HG03175 (cell line): ENCODE measurements around the gene MSI2.
"Not testable (repeated sequence)": the region's sequence is repeated elsewhere in the genome, so short reads cannot be mapped to it uniquely, and the experiment has no call there.

Experiments
- ATAC-seq: cut with Tn5 transposase; IDR thresholded peaks from one replicate; pipeline ENCODE4 v1.9.1; 2021; ENCODE audit warnings: mild to moderate bottlenecking, moderate library complexity; ENCODE audit not compliant: unreplicated experiment

MSI2 gene

DNA sequence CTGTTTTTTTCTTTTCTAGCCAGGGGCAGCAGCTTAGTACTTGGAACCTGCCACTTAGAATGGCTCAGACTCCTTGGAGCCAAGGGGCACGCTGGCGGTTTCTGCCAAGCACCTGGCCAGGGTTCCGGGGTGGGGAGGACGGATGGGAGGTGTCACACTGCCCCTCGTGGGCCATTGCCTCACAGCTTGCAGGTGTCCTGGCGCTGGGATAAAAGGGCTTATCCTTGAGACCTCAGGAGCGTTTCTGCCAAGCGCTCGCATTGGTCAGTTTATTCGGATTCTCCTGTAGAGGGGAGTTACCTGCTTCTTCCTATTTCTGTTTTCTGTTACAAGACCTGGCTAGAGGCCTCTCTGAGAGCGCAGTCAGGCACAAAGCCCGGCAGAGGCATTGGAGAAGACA lies 234.6 kb downstream of the MSI2 start:
- no peak for ATAC-seq

DNA sequence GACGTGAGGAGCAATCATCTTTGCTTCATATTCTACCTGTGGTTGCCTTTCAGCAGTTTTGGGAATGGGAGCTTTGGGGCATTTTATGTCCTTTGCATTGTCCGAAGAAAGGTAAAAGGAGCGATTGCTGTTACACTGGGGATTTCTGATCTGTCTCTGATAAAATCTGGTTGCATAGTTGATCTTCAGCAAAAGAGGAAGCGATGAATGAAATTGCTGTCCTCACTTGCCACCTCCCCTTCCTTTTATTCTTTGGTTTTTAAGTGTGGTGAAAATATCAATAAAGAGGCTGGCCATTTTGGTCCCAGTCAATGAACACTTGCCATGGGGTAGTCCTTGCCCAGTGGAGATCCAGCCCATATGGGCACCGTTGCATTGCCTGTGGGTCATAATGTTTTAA lies 236.8 kb downstream of the MSI2 start:
- no peak for ATAC-seq

DNA sequence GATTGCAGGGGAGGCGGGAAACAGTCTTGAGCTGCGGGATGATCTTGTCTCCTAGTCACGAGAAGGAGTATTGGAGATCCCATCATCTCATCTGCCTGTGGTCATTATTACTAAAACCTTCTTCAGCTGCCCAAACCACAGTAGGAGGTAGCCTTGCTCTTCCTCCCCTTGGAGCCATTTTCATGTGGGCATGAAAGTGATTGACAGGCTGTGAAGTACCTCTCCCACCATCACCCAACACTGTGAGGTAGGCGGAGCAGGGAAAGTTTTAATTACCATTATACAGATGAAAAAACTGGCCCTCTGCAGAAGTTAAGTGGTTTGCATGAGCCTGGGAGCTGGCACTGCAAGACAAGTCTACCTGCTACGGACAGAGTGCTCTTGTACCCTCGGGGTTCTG lies 237.3 kb downstream of the MSI2 start:
- no peak for ATAC-seq

DNA sequence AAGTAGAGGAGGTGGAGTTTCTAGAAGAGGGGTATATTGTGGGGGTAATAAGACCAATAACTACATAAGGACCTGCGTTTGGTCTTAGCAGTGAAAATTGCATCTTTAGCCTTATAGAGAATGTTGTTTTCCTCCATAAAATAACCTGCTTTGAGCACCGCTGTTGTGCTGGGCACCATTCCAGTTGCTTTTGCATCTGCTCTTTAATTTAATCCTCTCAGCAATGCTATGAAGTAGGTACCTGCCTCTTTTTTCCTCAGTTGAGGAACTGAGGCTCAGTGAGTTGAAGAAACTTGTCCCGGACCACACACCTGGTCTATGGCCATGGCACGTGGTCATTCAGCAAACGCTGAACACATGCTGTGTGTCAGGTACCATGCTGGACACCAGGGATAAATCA lies 238.1 kb downstream of the MSI2 start:
- no peak for ATAC-seq

DNA sequence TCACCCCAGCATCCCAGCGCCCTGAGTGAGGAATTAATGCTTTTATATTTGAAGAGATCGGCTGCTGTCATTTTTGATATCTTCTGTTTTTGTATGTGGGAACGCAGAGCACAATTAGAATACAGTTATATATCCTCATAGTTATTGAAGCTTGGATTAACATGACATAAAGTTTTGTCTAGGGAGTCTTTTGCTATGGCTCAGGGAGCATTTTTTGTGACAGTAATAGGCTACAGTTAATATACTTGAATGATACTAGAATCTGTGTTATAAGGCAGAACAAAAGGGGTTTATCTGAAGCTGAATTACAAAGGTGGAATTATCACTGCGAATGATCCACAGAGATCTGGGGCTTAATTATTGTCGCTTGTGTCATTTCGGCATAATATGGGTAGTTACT lies 239.4 kb downstream of the MSI2 start:
- no peak for ATAC-seq

DNA sequence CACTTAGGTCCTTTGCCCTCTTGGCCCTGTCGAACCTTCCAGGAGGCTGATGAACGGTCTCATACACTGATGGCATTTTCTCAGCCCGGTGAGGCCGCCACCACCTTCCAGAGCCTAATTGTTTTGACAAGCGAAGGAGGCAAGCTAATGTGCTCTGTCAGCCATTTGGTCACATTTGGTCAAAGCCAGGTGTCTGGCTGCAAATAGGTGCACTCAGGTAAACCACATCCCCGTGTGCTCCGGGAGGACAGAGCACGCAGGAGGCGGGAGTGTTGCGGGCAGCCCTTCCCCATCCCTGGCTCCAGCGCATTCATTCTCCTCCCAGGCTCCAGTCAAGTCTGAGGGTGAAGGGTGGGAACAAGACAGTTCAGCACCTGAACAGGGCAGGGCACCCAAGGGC lies 240.1 kb downstream of the MSI2 start:
- no peak for ATAC-seq

DNA sequence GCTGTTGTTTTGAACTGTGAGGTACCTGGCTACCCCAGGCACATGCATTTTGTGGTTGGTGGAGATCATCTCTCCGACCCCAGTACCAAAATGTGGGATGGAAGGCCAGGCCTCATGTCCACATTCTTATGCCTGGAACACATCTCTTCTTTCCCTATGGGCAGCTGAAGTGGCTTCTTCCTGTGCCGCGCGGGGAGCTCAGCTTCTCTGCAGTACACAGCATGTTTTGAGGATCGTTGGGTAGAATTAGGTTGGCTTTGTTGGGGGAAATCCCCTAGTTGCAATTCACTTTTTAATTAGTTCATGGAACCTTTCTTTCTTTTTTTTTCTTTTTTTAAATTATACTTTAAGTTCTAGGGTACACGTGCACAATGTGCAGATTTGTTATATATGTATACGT lies 242.1 kb downstream of the MSI2 start:
- no peak for ATAC-seq

DNA sequence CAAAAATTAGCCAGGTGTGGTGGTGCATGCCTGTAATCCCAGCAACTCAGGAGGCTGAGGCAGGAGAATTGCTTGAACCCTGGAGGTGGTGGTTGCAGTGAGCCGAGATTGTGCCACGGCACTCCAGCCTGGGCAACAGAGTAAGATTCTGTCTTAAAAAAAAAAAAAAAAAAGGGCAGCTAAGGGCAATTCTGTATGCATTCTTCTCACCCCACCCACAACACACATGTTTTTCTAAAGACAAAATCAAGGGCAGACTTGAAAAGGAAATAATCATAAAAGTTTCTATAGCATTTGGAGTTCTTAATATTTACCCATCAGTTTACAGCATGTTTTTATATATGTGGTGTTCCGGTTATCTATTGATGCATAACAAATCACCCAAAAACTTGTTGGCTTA lies 242.9 kb downstream of the MSI2 start:
- not testable (repeated sequence) for ATAC-seq

DNA sequence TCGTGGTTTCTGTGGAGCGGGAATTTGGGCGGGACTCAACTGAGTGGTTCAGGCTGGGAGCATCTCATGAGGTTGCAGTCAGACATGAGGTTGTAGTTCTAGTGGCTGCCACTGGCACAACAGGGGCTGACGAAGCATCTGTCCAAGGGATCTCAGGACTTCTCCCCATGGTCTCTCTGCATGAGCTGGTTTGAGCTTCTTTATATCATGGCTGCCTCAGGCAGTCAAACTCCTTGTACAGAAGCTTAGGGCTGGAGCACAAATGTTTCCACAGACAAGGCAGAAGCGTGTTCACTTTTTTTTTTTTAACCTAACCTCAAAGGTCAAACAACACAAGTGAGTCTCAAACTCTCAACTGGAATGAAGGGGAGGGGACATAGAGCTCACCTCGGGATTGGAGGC lies 243.3 kb downstream of the MSI2 start:
- no peak for ATAC-seq

DNA sequence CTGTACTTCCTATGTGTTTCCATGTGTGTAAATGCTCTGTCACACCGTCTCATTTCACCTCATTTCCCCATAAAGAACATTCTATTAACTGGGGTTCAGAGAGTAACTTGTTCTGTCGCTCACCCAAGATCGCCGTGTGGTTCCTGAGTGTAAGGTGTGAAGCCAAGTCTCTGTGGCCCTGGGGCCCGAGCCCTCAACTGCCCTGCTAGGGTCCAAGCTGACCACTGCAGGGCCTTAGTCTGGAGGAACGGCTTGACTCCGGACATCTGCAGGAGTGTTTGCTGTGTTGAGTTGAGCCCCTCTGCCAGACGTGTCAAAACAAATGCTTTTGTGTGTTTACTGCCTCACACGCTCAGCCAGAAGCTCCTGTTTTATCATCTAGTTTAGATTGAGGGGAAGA lies 244.7 kb downstream of the MSI2 start:
- no peak for ATAC-seq

DNA sequence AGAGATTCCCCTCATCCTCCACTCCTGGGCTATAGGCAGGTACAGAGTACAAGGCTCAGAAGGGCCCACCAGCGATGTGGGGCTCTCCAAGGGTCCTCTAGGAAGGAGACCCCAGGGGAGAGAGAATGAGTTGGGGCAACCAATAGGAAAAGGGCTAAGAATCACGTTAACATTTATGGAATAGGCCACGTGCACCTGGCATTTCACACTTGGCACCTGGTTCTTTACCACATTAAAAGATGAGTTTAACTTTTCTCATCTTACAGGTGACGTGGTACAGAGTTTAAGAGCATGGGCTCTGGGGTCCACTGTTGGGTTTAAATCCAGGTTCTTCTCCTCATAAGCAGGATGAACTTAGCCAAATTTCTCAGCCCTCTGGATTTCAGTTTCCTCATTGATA lies 245.7 kb downstream of the MSI2 start:
- no peak for ATAC-seq

DNA sequence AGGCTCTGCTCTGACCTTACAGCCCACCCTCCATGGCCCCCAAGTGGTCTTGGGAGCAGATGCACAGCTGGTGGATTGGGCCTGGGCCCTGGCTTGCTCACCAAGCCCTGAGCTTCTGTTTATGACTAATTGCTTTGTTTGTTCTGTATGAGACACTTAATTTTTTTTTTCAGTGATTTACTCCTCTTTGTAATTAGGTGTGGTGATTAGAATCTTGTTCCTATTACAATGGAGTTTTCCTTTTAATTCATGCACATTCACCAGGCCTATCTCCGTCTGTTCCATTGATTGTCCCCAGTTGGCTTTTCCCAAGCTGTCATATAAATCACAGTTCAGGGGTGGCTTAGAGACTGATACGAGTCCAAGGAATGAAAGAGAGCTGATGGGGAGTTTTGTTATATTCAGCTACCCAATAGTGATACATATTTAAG lies 246.5 kb downstream of the MSI2 start:
- no peak for ATAC-seq

DNA sequence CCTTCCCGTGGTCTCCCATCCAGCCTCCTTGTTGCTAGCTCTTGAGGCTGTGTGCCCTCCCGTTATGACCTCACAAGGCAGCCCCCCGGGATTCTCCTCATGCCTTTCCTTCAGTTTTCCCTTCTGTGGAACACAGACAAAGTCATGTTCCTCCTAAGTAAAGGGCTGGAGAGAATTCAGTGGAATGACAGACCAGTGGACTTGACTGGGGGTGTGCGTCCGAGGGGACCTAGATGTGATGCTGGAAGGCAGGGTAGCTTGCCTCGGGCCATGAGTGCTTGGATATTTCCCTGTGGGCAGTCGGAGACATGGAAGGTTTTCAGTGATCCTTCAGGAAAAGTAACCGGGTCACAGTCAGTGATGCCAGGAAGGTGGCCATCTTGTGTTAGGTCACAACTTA lies 247.9 kb downstream of the MSI2 start:
- ATAC-seq: no peak

DNA sequence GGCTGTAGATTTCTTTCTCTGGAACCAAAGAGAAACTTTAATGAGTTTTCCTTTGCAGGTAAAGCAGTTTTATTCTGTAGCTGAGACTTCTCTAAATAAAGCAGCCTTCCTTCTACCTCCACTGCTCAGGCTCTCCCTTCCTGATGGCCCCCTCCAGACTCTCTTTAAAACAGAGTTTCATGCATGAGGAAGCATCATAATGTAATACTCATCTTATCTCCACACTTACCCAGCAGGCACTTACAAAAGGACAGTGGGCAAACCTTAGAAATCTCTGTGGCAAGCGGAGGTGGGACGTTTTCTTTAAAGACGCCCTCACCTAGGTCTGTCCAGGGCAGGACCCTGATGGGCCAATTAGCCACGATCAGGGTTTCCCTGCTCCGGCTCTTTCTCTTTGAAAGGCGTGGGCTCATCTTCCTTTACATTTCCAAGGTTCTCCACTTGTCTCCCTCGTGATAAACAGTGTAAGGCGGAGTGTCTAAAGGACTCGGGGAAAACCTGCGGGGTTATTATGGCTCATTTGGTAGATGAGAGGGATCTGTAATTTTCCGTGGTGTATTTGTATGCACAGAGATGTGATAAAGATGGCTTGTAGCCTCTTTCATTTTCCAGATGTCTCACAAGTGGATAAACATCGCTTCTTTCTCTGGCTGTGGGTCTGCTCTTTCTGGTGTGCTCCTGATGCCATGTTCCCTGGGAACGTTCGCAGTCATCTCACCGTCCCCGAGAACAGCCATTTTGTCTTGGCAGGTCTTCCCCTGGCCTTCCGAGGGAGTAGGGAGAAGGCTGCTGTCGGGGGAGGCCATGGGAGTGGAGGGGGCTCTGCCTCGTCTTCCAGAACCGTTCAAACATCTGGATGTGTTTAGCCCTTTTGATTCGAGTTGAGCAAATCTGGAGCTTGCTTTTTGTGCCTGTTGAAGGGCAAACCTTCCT lies 249.8 kb downstream of the MSI2 start:
- ATAC-seq: no peak

DNA sequence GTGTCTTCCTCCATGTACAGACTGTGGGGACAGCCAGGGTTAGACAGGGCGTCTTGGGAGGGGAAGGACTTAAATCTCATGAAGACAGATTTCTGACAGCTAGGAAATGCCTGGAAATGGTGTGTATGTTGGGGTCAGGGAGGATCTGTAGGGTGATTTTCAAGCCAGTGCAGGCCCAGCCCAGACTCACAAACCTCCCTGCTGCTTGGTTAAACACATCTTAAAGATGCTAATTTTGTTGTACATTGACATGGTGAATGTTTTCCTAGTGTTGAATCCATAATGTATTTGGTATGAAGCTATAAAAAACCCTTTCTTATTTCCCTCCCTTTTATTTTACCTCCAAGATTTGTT lies 250.4 kb downstream of the MSI2 start:
- ATAC-seq: no peak

DNA sequence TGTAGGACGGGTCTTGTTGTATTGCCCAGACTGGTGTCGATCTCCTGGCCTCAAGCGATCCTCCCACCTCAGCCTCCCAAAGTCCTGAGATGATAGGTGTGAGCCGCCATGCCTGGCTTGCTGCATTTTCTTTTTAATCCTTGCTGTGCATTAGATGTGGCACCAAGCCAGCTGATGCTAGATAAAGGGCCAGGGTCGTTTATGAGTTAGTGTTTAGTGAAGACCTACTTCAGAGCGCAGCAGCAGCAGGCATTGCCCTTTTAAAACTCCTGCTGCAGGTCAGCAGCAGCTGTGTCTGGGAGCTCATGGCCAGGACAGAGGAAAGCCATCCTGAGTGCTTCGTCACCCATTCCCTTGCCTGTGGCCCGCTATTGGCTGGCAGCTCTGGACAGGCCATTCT lies 251.5 kb downstream of the MSI2 start:
- no peak for ATAC-seq

DNA sequence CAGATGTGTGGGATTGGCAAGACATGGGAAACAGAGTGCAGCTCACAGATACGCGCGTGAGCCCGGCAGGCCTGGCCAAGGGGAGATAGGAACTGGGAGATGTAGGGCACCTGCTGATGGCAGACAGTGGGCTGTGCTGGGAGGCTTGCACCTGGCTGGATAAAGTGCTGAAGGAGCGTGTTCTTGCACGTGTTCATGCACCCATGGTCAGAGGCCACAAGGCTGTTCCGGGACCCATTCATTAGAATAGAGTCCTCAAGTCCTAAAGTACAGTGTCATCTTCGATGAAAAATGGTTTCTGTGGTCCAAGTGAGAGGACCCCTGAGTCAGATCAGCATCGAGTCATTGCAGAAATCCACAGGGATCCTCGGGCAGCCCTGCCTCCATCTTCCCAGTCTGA lies 252.3 kb downstream of the MSI2 start:
- ATAC-seq: no peak

DNA sequence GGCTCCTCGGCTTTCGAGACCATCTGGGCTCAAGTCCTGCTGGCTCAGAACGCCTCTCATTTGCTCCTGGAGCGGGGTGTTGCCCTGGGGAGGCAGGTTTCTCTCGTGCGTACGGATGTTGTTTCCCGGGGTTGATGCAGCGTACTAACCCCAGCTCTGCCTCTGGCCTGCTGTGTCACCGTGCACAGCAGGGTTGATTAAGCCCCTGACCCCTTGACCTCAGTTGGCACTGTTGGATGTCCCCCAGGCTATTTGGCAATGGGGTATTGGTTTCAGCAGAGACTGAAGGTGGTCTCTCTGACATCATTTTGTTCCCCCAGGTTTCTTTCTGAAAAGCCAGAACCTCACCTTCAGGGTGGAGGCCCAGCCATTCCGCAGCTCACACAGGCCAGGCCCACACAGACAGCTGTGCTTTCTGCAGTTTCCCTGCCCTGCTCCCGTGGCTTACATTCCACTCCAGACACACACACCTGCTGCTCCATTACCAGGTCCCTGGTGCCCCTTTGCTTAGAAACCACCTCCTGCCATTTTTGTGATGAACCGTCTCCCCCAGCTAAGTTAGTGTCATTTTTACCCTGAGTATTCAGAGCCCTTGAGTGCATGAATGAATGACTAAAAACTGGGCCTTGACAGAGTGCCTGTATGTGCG lies 255.3 kb downstream of the MSI2 start:
- ATAC-seq: no peak

DNA sequence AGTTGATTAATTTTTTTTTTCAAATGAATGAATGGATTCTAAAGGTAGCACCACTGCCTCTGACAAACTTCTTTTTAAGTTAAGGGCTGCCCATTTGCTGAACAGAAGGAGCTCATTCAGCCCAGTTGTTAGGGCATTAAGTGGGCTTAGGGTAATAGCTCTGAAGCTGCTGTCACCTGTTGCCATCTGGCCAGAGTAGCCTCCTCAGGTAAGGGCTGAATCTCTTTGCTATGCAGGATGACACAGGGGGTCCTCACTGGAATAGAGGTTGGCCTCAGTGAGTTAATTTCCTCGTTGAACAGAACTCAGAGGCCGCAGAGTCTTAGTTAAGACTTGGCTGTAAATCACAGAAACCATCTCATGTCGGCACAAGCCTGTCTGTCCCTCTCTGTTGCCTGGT lies 255.9 kb downstream of the MSI2 start:
- ATAC-seq: no peak

DNA sequence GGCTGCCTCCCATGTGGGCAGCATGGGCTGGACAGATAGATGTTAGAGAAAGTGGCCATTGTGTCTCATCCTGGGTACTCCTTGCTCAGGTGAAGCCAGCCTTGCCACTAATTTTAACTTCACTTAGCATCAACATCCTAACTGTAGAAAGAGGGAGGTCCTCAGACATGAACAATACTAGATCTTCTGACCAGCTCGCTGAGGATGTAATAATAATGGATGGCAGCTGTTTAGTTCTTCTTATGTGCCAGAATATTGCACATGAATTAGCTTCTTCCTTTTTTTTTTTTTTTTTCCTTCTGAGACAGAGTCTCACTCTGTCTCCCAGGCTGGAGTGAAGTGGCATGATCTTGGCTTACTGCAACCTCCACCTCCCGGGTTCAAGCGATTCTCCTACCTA lies 256.4 kb downstream of the MSI2 start:
- no peak for ATAC-seq

DNA sequence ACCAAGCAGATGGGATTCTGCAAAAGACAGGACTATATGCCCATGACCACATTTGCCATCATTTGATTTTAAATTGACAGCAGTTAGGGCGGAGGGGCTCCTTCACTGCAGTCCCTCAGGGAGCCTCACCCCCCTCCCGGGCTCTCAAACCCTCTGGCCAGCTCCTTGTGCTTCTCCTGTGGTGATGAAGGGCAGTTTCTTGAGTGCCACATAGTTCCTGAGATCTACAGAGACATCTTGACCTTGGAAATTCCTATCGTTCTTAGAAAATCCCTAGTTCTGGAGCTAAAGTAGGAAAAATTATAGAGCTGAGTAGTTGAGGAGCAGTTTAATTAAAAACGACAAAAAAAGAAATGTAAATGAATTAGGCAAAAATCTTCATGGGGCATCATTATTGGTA lies 257.2 kb downstream of the MSI2 start:
- no peak for ATAC-seq

DNA sequence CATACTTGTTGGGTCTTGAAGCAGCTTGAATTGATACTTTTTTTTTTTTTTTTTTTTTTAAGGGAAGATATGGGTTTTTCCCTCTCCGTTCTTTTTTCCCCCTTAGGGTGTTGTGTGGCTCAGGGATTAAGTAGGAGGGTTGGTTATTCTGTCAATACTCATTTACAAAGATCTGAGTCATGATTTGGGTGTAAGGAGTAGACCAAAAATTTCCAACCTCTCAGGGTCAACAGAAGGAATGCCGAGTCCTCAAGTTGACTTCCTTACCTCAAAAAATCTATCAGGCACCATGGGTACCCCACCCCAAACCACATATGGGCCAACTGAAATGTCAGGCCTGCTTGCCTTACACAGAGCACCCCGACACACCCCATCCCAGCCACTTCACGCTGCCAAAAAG lies 258.3 kb downstream of the MSI2 start:
- no peak for ATAC-seq
